HG02678 (cell line): Measurements from ENCODE around the gene GABARAPL2.
"Not testable (repeated sequence)": the region's sequence is repeated elsewhere in the genome, so short reads cannot be mapped to it uniquely, and the experiment has no call there.

ENCODE experiments used
- ATAC-seq: cut with Tn5 transposase; IDR thresholded peaks from one replicate; pipeline ENCODE4 v1.9.1; 2021; ENCODE audit warnings: mild to moderate bottlenecking, moderate library complexity; ENCODE audit not compliant: unreplicated experiment

GABARAPL2 gene

GRCh38 chr16:75590920-75591843 is 25.0 kb downstream of the GABARAPL2 start:
- ATAC-seq: no peak

GRCh38 chr16:75591927-75592326 is 25.7 kb downstream of the GABARAPL2 start:
- ATAC-seq: not testable (repeated sequence)

GRCh38 chr16:75593308-75593707 is 27.1 kb downstream of the GABARAPL2 start:
- no peak for ATAC-seq

GRCh38 chr16:75593825-75594820 is 27.9 kb downstream of the GABARAPL2 start:
- ATAC-seq: no peak

- ATAC-seq: no peak
Observed at GRCh38 chr16:75599452-75600277, 33.5 kb downstream of the GABARAPL2 start.

GRCh38 chr16:75603241-75603640 is 37.1 kb downstream of the GABARAPL2 start:
- ATAC-seq: no peak

GRCh38 chr16:75606507-75606906 is 40.3 kb downstream of the GABARAPL2 start:
- no peak for ATAC-seq

GRCh38 chr16:75614066-75614897 is 48.1 kb downstream of the GABARAPL2 start:
- ATAC-seq: no peak

- no peak for ATAC-seq
Observed at GRCh38 chr16:75615619-75616018, 49.4 kb downstream of the GABARAPL2 start.

GRCh38 chr16:75616521-75617010 is 50.4 kb downstream of the GABARAPL2 start:
- no peak for ATAC-seq

GRCh38 chr16:75617121-75617520 is 50.9 kb downstream of the GABARAPL2 start:
- no peak for ATAC-seq

GRCh38 chr16:75618780-75619179 is 52.6 kb downstream of the GABARAPL2 start:
- no peak for ATAC-seq

- ATAC-seq: no peak
Observed at GRCh38 chr16:75620326-75621169, 54.4 kb downstream of the GABARAPL2 start.

- ATAC-seq: no peak
Observed at GRCh38 chr16:75621170-75621477, 54.9 kb downstream of the GABARAPL2 start.

GRCh38 chr16:75622761-75623605 is 56.8 kb downstream of the GABARAPL2 start, which contains the start of gene ADAT1:
TSS of gene ADAT1 (minus strand) at chr16:75623281. CDS start at chr16:75620799, 2,482 bp downstream.
- ATAC-seq: peak; percentile 92

GRCh38 chr16:75624921-75625334 is 58.7 kb downstream of the GABARAPL2 start:
- ATAC-seq: no peak

- ATAC-seq: no peak
Observed at GRCh38 chr16:75626806-75627205, 60.6 kb downstream of the GABARAPL2 start.
